Measurements from ENCODE around the gene IGFL4.

Gene IGFL4

DNA sequence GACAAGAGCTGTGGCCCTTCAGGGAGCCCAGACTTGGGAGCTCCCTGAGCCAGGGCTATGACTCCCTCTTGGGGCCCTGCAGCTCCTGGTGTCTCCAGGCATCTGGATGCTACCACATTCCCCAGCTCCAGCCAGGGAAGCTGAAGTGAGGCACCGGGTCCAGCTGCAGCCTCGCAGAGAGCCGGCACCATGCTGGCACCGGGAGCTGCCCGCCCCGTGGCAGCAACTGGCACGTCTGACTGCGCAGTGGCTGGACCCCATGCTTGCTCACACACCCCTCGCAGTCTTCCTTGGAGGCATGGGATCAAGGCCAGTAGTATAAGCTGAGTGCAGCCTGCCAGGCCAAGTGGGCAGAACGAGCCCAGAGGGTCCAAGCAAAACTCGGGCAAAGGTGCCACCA is 7.4 kb downstream of the IGFL4 start:
- intact Hi-C loops (cut with DNase I; ENCODE audit: low total_unique reads) = loop anchor here (5.0 kb wide), 1 partner anchor 229 kb away; no protein-coding TSS in a partner anchor
- Histone ChIP-seq H3K4me3 (no peak overlapping the region), H3K9me3 (no peaks in the 10 kb centered on the region), H3K27ac (no peak overlapping the region), H3K4me1 (no peaks in the 10 kb centered on the region), H3K27me3 (peaks cover 0 to 8% of the 10 kb centered on the region in 2 donors), H3K36me3 (no peaks in the 10 kb centered on the region)
- TF ChIP-seq, protein P1, sequence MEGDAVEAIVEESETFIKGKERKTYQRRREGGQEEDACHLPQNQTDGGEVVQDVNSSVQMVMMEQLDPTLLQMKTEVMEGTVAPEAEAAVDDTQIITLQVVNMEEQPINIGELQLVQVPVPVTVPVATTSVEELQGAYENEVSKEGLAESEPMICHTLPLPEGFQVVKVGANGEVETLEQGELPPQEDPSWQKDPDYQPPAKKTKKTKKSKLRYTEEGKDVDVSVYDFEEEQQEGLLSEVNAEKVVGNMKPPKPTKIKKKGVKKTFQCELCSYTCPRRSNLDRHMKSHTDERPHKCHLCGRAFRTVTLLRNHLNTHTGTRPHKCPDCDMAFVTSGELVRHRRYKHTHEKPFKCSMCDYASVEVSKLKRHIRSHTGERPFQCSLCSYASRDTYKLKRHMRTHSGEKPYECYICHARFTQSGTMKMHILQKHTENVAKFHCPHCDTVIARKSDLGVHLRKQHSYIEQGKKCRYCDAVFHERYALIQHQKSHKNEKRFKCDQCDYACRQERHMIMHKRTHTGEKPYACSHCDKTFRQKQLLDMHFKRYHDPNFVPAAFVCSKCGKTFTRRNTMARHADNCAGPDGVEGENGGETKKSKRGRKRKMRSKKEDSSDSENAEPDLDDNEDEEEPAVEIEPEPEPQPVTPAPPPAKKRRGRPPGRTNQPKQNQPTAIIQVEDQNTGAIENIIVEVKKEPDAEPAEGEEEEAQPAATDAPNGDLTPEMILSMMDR (IDR thresholded peaks at IDR 0.05) = no peak
- DNase-seq = no peak

DNA sequence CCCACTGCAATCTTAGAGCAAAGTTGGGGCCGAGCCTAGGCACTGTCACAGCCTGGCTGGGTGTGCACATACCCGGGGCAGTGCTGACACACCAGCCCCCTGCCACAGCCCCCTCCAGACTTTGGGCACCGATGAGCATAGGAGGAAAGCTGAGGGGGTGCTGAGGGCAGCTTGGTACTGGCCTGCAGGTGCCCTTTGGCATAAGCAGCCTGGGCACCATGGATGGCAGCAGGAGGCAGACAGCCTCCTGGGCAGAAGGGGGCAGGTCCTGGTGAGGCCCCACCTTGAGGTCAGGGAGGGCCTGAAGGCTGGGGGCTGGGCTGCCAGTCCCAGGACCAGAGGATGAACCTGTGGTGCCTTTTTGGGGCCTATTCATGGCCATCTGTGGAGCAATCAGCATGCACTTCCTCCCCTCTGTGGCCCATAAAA is 8.2 kb downstream of the IGFL4 start:
- Histone ChIP-seq H3K4me3 (no peak overlapping the region), H3K27ac (no peak overlapping the region), H3K36me3 (no peaks in the 10 kb centered on the region), H3K27me3 (peaks cover 0 to 12% of the 10 kb centered on the region in 2 donors), H3K9me3 (no peaks in the 10 kb centered on the region), H3K4me1 (no peaks in the 10 kb centered on the region)
- TF ChIP-seq, protein P1 (IDR thresholded peaks at IDR 0.05) = no peak
- no peak for DNase-seq
- intact Hi-C loops (cut with DNase I; ENCODE audit: low total_unique reads) = loop anchor here (5.0 kb wide), 1 partner anchor 230 kb away; no protein-coding TSS in a partner anchor

DNA sequence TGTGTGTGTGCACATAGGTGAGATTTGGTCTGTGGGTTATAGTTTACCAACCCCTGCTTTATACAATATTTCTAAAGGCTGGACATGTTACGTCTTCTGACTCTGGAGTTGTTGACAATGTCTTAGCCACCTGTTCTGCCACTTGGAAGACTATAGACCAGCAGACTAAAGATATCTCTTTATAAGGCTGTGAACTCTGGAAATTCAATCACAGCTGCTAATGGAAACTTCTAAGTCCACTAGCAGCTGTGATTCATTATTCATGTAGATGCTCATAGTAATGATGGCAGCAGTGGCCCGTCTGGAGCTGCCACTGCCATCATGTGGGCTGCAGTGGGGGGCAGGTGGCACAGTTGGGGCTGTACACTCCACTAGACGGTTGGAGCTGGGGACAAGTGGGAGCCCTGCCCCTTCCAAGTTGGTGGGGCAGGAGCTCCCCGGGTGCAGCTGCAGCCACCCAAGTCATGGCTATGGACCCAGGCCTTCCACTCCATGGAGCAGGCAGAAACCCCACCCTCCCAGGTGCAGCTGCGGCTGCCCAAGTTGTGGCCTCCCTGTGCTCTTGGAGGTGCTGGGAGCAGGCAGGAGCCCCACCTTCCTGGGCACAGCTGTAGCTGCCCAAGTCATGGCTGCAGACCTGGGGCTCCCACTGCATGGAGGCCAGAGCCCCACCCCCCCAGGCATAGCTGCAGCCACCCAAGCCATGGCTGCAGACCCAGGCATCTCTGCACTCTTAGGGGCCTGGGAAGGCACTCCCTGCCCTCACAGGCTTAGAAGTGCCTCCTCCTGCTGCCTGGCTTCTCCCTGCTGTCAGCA is 8.8 kb downstream of the IGFL4 start:
- DNase-seq = no peak
- intact Hi-C loops (cut with DNase I; ENCODE audit: low total_unique reads) = loop anchor here (5.0 kb wide), 1 partner anchor 230 kb away; no protein-coding TSS in a partner anchor
- H3K36me3 ChIP-seq = no peaks in the 10 kb centered on the region

DNA sequence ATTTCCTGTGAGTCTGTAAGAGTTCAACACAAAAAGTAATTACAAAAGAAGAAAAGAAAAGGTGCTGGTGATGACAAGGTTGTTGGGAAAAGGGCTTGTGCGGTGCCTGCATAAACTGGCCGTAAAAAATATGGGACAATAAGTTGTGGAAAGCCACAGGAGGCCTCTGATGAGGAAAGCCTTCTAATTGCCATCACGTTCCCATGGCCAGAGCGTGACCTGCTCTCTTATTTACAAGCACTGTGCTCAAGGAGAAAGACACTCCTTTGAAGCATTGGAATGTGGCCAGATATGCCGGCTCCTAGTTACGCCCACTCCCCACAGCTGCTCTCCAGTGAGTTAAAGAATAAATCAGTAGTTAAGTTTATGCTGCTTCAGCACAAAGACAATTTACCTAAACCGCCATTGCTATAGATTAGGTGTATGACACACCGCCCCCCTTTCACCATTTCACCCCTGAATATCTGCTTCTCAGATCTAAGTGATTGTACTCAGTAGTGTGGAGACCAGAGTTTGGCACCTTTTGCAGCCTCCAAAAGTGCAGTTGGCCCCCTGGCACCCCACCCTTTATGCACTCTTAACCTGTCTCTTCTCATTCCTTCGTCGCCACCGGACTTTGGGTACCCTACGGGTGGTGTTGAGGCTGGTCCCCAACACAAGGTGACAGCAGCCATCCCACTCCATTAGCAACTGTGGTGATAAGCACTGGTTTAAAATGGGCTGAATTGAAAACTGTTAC is 9.8 kb downstream of the IGFL4 start:
- Histone ChIP-seq H3K27ac (no peak overlapping the region), H3K4me3 (no peak overlapping the region), H3K36me3 (no peaks in the 10 kb centered on the region), H3K27me3 (peaks cover 0 to 12% of the 10 kb centered on the region in 2 donors), H3K4me1 (no peaks in the 10 kb centered on the region), H3K9me3 (no peaks in the 10 kb centered on the region)
- intact Hi-C loops (cut with DNase I; ENCODE audit: low total_unique reads) = loop anchor here (5.0 kb wide), 1 partner anchor 231 kb away; no protein-coding TSS in a partner anchor
- TF ChIP-seq, protein P1 (IDR thresholded peaks at IDR 0.05) = no peak
- no peak for DNase-seq

More for the DNA sequence above, 8.8 kb downstream of the IGFL4 start:
- Histone ChIP-seq H3K27ac (no peak overlapping the region), H3K9me3 (no peaks in the 10 kb centered on the region), H3K4me1 (no peaks in the 10 kb centered on the region), H3K4me3 (no peak overlapping the region), H3K27me3 (peaks cover 0 to 12% of the 10 kb centered on the region in 2 donors)
- TF ChIP-seq, protein P1 (IDR thresholded peaks at IDR 0.05) = no peak

DNA sequence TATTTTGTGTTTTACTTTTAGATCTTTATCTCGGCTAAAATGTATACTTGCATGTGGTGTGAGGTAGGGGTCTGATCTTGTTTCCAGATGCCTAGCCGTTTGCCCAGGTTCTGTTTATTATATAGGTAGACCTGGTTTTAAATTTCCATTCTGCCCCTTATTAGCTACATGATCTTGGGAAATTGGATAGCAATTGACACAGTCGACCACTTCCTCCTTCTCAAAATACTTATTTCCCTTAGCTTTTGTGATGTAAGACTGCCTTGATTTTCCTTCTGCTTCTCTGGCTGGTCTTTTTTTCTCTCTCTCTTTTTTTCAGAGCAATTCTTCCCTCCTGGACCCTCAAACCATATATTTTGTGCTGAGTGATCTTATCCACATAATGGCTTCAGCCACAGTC is 15.0 kb downstream of the IGFL4 start:
- DNase-seq = no peak
- TF ChIP-seq, protein P1 (IDR thresholded peaks at IDR 0.05) = no peak
- Histone ChIP-seq H3K4me1 (no peaks in the 10 kb centered on the region), H3K4me3 (no peak overlapping the region), H3K27ac (no peak overlapping the region), H3K9me3 (no peaks in the 10 kb centered on the region), H3K36me3 (no peaks in the 10 kb centered on the region), H3K27me3 (peaks cover 0 to 29% of the 10 kb centered on the region in 2 donors)
- intact Hi-C loops (cut with DNase I; ENCODE audit: low total_unique reads) = no loop called here

Measured in tibial artery (tissue), 4 donors.